ENCODE measurements around the gene CUBN. TPM values are rescaled to one million over a fixed set of nuclear protein-coding genes. Genes with fewer than 3 reads are reported as not detected.

Gene CUBN
- total and polyA plus RNA-seq, 9 of the 15 experiments (the other 6 are each of a cell fraction or from before 2014, with no cell fraction given): 0.04 to 0.33 (median 0.09) TPM

- TF ChIP-seq ZNF778 (CRISPR knock-in tag; IDR thresholded peaks at IDR 0.05) (no peak), TRIM25 (IDR thresholded peaks at IDR 0.05; ENCODE audit: borderline replicate concordance) (no peak), TFE3 (CRISPR knock-in tag; IDR thresholded peaks at IDR 0.05) (no peak), YY1 (IDR thresholded peaks at IDR 0.05; ENCODE audit: borderline replicate concordance in 1 of 3, control insufficient read depth in 1 of 3, extremely low read depth in 1 of 3, insufficient read depth in 3 of 3, insufficient read length in 1 of 3, insufficient replicate concordance in 2 of 3, low read depth in 1 of 3, low read length in 2 of 3) (no peak), HES1 (IDR thresholded peaks at IDR 0.05; ENCODE audit: low read depth) (no peak), SMARCE1 (IDR thresholded peaks at IDR 0.05) (peak; percentile 64), NELFE (IDR thresholded peaks at IDR 0.05; ENCODE audit: insufficient read depth, insufficient read length) (no peak), SMAD4 (CRISPR knock-in tag; conservative IDR thresholded peaks at IDR 0.05) (peak; percentile 46; the same call in 1 of the 2 replicates), ZNF561 (CRISPR knock-in tag; conservative IDR thresholded peaks at IDR 0.05) (no peak), ATF3 (IDR thresholded peaks at IDR 0.05) (no peak; the same call in 1 of the 2 replicates), ATF3 (CRISPR knock-in tag; conservative IDR thresholded peaks at IDR 0.05) (no peak), TCF15 (CRISPR knock-in tag; IDR thresholded peaks at IDR 0.05) (no peak), DEAF1 (CRISPR knock-in tag; IDR thresholded peaks at IDR 0.05) (no peak), RBM34 (IDR thresholded peaks at IDR 0.05; ENCODE audit: borderline replicate concordance, insufficient read depth, low read length) (no peak), JUN (IDR thresholded peaks at IDR 0.05; ENCODE audit: borderline replicate concordance, low read depth, low read length) (no peak), JUN (CRISPR knock-in tag; IDR thresholded peaks at IDR 0.05; ENCODE audit: borderline replicate concordance) (no peak), FOXM1 (IDR thresholded peaks at IDR 0.05; ENCODE audit: low read depth) (peak; percentile 60; the same call in 1 of the 2 replicates), FOXM1 (CRISPR knock-in tag; IDR thresholded peaks at IDR 0.05; ENCODE audit: low read depth) (no peak), SIN3B (IDR thresholded peaks at IDR 0.05; ENCODE audit: low read depth) (no peak), NCOA6 (IDR thresholded peaks at IDR 0.05) (no peak)
Measured at GRCh38 chr10:17049195-17049594, 80.4 kb downstream of the CUBN start (continued).

Data from K562 (cell line).